Upper lobe of right lung (tissue), 1 donor: Measurements from ENCODE around the gene DLG4. TPM values are rescaled to one million over a fixed set of nuclear protein-coding genes. Genes with fewer than 3 reads are reported as not detected.

Source experiments
- ATAC-seq: fragments of 200-7000 bp; cut with Tn5 transposase; one replicate; pipeline ENCODE4 v1.9.1; 2020; ENCODE audit warnings: mild to moderate bottlenecking, moderate library complexity
- DNase-seq: peaks from one replicate; pipeline ENCODE4 v3.0.0-alpha.2; 2020
- H3K27ac ChIP-seq: fragments of 200-600 bp; one replicate; pipeline ENCODE4 v1.8.0; 2022
- H3K27me3 ChIP-seq: fragments of 200-600 bp; one replicate; pipeline ENCODE4 v1.8.0; 2022; ENCODE audit warnings: mild to moderate bottlenecking
- H3K36me3 ChIP-seq: fragments of 200-600 bp; one replicate; pipeline ENCODE4 v1.8.0; 2022
- H3K4me1 ChIP-seq: fragments of 200-600 bp; one replicate; pipeline ENCODE4 v1.8.0; 2022
- H3K4me3 ChIP-seq: fragments of 200-600 bp; one replicate; pipeline ENCODE4 v1.8.0; 2022; ENCODE audit warnings: mild to moderate bottlenecking
- H3K9me3 ChIP-seq: fragments of 200-600 bp; one replicate; pipeline ENCODE4 v1.8.0; 2022
- intact Hi-C: fragments of 100-400 bp; cut with DNase I; formaldehyde crosslinking; loops from one replicate; pipeline ENCODE4 v1.11.0; 2022
- total RNA-seq: library from RNA; stranded (reverse); fragmentation: NEBNext Ultra II Directional; extraction: Animal tissue kit (Norgen Biotek cat#: 25700); gene quantifications from one replicate; pipeline ENCODE4 v1.2.1, GENCODE V29; 2021
- TF ChIP-seq, protein P1 (sequence below): fragments of 200-600 bp; IDR thresholded peaks from one replicate; pipeline ENCODE4 v1.8.0; 2022; ENCODE audit warnings: antibody characterized with exemption
- donor health status: DM: no; HTN: yes; CAD: no; lungs with severe emphysema.

DLG4 gene
- total RNA-seq, 1 donor from 2014 or later = 30.7 TPM

DNA sequence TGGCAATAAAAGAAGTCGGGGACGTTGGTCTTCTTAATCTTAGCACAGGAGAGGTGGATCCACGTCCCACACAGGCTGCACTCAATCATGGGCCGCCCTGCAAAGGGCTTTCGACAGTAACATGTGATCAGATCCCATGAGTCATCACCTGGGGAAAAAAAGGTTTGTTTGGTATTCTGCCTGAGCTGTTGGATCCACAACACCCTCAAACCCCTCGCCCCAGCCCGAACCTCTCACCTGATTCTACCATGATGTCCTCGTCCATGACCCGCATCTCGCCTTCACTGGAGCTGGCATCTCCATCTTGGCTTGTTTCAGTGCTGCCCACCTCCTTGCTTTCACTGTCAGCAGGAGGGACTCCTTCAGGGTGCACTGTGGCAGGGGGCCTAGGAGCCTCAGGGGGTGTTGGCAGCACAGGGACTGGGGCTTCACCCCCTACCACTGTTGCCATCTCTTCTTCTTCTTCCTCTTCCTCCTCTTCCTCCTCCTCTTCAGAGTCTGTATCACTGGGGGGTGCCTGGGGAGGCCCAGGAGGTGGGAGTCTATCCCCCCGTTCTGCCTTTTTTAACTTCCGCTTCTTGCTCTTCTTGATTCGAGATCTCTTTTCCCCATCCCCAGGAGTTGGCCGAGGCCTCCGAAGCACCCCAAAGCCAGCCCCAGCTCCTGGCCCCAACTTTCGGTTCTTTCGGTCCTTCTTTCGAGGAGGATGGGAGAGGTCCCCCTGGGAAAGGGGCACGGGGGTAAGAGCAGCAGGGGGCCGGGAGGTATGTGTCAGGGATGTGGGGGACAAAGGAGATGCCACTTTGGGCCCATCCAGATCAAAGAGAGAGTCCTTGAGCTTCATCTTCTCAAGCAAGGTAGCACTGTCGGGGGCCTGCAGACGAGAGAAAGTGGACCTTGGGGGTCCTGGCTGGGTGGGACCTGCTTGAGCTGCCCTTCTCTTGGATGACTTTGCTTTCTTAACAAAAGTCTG is 16.3 kb upstream of the DLG4 start:
- Histone ChIP-seq H3K9me3 (no peaks in the 10 kb centered on the region), H3K4me3 (no peak overlapping the region), H3K4me1 (peaks cover 40% of the 10 kb centered on the region), H3K27ac (no peak overlapping the region), H3K36me3 (peaks cover 29% of the 10 kb centered on the region), H3K27me3 (no peaks in the 10 kb centered on the region)
- intact Hi-C loops = no loop called here
- TF ChIP-seq, protein P1, sequence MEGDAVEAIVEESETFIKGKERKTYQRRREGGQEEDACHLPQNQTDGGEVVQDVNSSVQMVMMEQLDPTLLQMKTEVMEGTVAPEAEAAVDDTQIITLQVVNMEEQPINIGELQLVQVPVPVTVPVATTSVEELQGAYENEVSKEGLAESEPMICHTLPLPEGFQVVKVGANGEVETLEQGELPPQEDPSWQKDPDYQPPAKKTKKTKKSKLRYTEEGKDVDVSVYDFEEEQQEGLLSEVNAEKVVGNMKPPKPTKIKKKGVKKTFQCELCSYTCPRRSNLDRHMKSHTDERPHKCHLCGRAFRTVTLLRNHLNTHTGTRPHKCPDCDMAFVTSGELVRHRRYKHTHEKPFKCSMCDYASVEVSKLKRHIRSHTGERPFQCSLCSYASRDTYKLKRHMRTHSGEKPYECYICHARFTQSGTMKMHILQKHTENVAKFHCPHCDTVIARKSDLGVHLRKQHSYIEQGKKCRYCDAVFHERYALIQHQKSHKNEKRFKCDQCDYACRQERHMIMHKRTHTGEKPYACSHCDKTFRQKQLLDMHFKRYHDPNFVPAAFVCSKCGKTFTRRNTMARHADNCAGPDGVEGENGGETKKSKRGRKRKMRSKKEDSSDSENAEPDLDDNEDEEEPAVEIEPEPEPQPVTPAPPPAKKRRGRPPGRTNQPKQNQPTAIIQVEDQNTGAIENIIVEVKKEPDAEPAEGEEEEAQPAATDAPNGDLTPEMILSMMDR = no peak
- ATAC-seq (no peak), DNase-seq (no peak)

DNA sequence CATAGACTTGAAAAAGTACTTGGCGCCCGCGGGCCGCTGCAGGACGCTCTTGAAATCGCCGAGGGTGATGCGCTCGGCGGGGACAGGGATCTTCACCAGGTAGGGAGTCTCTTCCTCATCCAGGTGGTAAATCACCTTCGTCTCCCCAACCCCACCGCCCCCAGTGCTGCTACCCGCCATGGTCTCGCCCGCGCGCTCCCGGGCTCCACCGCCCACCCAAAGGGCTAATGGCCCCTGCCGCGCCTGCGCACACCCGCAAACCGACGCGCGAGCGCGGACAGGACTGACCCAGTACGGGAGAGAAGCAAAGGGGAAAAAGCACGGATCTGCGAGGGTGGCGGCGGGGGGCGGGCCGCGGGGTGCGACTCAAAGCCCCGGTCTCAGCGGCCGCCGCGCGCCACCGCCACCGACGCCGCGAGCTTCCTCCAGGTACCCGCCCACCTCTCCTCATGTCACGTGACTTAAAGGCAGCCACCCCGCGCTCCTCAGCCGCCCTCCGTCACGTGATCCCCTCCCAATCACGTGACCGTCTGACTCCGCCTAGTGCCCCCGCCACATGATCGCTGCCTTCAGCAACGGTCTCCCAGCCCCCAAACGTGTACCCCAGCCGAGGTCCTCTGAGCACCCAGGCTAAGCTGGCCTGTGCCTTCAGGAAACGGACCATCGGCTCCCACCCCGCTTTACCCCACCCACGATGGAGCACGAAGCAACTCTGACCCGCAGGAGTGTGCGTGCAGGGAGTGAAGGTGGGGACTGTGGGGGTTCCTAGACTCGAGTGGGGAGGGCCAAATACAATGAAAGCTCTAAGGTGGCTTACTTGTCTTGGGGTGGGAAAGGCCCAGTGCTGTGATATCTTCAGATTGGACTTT is 14.7 kb upstream of the DLG4 start, which contains the start of gene DVL2:
DVL2 (minus strand) TSS at position 435 of the 869 bp plus-strand sequence; CDS start at position 180, 255 bp downstream.
- H3K27me3 ChIP-seq = no peaks in the 10 kb centered on the region
- peak within 1 kb of the TSS; percentile 95 for H3K4me3 ChIP-seq
- TF ChIP-seq, protein P1 = no peak
- H3K9me3 ChIP-seq = no peaks in the 10 kb centered on the region
- ATAC-seq = peak; percentile 65
- H3K36me3 ChIP-seq = peaks cover 34% of the 10 kb centered on the region
- H3K4me1 ChIP-seq = peaks cover 28% of the 10 kb centered on the region
- peak; percentile 97 for DNase-seq
- peak within 1 kb of the TSS; percentile 84 for H3K27ac ChIP-seq
- intact Hi-C loops = no loop called here

DNA sequence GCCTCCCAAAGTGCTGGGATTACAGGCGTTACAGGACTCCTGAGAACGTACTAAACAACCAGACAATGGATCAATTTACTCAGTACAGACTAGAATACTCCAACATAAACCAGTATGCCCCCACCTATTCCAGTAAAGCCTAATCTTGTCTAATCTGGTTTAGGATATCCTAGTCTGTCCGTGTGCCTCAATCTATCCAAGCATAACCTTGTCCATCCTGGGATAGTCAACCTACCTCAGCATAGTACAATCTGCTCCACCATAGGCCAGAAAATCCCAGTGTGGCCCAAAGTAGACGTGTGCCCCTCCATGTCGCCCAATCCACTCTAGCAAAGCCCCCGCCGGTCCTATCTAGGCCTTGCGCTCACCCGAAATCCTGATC is 14.1 kb upstream of the DLG4 start:
- Histone ChIP-seq H3K4me3 (peak overlapping the region; percentile 95), H3K27ac (peak overlapping the region; percentile 84), H3K9me3 (no peaks in the 10 kb centered on the region), H3K4me1 (peaks cover 28% of the 10 kb centered on the region), H3K36me3 (peaks cover 40% of the 10 kb centered on the region), H3K27me3 (no peaks in the 10 kb centered on the region)
- intact Hi-C loops = no loop called here
- TF ChIP-seq, protein P1 = no peak
- ATAC-seq (peak; percentile 0), DNase-seq (no peak)

DNA sequence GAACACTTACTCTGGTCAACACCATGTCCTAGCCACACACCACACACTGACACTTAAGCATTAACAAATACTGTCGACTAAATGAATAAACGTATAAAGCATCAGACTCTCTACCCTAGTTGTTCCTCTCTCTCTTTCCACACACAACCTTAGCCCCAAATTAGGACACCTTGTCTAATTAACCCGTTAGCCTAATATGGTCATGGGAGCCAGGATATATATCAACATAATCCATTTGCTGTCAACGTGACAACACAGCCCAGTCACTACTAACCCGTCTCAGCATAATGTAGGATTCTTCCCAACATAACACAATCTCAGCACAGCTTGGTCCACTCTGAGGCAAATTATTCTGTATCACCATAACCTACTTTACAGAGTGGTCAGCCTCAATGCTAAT is 12.5 kb upstream of the DLG4 start:
- Histone ChIP-seq H3K36me3 (peaks cover 54% of the 10 kb centered on the region), H3K4me3 (peak overlapping the region; percentile 14), H3K27me3 (no peaks in the 10 kb centered on the region), H3K9me3 (no peaks in the 10 kb centered on the region), H3K4me1 (peaks cover 28% of the 10 kb centered on the region), H3K27ac (no peak overlapping the region)
- TF ChIP-seq, protein P1 = no peak
- no peak for ATAC-seq
- intact Hi-C loops = no loop called here
- no peak for DNase-seq

DNA sequence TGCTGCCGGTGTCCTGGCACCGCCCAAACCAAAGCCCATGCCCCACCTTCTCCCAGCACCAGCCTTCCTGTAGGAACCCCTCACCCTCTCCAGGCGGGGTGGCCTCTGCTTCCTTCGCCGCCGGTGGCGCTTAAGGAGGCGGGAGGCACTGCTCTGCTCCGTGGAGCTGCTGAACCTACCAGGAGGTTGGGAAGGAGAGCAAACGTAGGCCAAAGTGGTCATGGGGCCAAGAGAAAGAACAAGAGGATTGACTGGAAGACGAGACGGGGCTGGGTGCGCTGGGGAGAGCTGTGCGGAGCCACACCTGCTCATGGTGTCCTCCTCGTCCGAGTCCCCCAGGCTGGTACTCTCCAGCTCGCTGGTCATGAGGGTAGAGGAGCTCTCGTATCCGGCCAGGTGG is 9.9 kb upstream of the DLG4 start:
- no peaks in the 10 kb centered on the region for H3K9me3 ChIP-seq
- no peak overlapping the region for H3K27ac ChIP-seq
- intact Hi-C loops = no loop called here
- TF ChIP-seq, protein P1 = no peak
- H3K27me3 ChIP-seq = no peaks in the 10 kb centered on the region
- H3K4me3 ChIP-seq = no peak overlapping the region
- ATAC-seq (no peak), DNase-seq (no peak)
- H3K4me1 ChIP-seq = peaks cover 18% of the 10 kb centered on the region
- peaks cover 63% of the 10 kb centered on the region for H3K36me3 ChIP-seq
